Immature natural killer cell (primary cell): Measurements from ENCODE around the gene POLN. TPM values are rescaled to one million over a fixed set of nuclear protein-coding genes. Genes with fewer than 3 reads are reported as not detected.

Experiments used
- DNase-seq, 3 donors: peaks; one replicate each; pipeline ENCODE4 v3.0.0; 2022; ENCODE audit warnings: mixed read lengths in 1 of 3
- H3K27ac Mint-ChIP-seq, 6 donors: one replicate each; pipeline ENCODE4 v1.8.0; 2020; ENCODE audit warnings: mixed read lengths in 6 of 6, mild to moderate bottlenecking in 5 of 6, inconsistent platforms in 4 of 6, moderate library complexity in 3 of 6
- H3K27me3 Mint-ChIP-seq, 3 donors: one replicate each; pipeline ENCODE4 v1.8.0; 2020 to 2021; ENCODE audit warnings: low read depth in 3 of 3, mild to moderate bottlenecking in 3 of 3, mixed read lengths in 3 of 3, moderate library complexity in 3 of 3, inconsistent platforms in 1 of 3
- H3K36me3 Mint-ChIP-seq, 3 donors: one replicate each; pipeline ENCODE4 v1.8.0; 2020; ENCODE audit warnings: mixed read lengths in 3 of 3, inconsistent platforms in 2 of 3, mild to moderate bottlenecking in 2 of 3
- H3K4me1 Mint-ChIP-seq, 2 donors: one replicate each; pipeline ENCODE4 v1.8.0; 2020; ENCODE audit warnings: inconsistent platforms in 2 of 2, mild to moderate bottlenecking in 2 of 2, mixed read lengths in 2 of 2, moderate library complexity in 1 of 2
- H3K4me3 Mint-ChIP-seq, 5 donors: one replicate each; pipeline ENCODE4 v1.8.0; 2020; ENCODE audit warnings: mild to moderate bottlenecking in 5 of 5, mixed read lengths in 5 of 5, inconsistent platforms in 3 of 5, moderate library complexity in 3 of 5
- H3K9me3 Mint-ChIP-seq, 6 donors: one replicate each; pipeline ENCODE4 v1.8.0; 2020; ENCODE audit warnings: mild to moderate bottlenecking in 6 of 6, mixed read lengths in 6 of 6, inconsistent platforms in 4 of 6, moderate library complexity in 3 of 6
- polyA plus RNA-seq, 3 donors: library from polyadenylated mRNA; unstranded; fragments of 300-500 nt; fragmentation: Illumina TruSeq; gene quantifications; one replicate each; pipeline ENCODE4 v1.2.3, GENCODE V29; 2021

The POLN gene
- polyA plus RNA-seq, 3 donors from 2014 or later, result 0.41 to 1.6 TPM; not detected in 1

GRCh38 chr4:2272026-2272827 is 30.3 kb upstream of the POLN start:
- H3K9me3 Mint-ChIP-seq, result no peaks in the 10 kb centered on the region
- peak overlapping the region in 1 of 5 donors; percentile 65 for H3K4me3 Mint-ChIP-seq
- no peak for DNase-seq
- H3K36me3 Mint-ChIP-seq, result peaks cover 3 to 11% (median 10%) of the 10 kb centered on the region in 3 donors
- H3K27ac Mint-ChIP-seq, result peak overlapping the region in 1 of 6 donors; percentile 72
- H3K4me1 Mint-ChIP-seq, result peaks cover 7 to 13% of the 10 kb centered on the region in 2 donors
- H3K27me3 Mint-ChIP-seq, result peaks cover 2 to 4% (median 3%) of the 10 kb centered on the region in 3 donors

- Mint-ChIP-seq H3K4me3 (no peak overlapping the region), H3K36me3 (peaks cover 3 to 11% (median 10%) of the 10 kb centered on the region in 3 donors), H3K27me3 (peaks cover 2 to 4% (median 3%) of the 10 kb centered on the region in 3 donors), H3K4me1 (peaks cover 7 to 13% of the 10 kb centered on the region in 2 donors), H3K9me3 (no peaks in the 10 kb centered on the region), H3K27ac (no peak overlapping the region)
- DNase-seq, result no peak
These were observed 29.5 kb upstream of the POLN start for GRCh38 chr4:2271279-2272025.

- peaks cover 7 to 13% of the 10 kb centered on the region in 2 donors for H3K4me1 Mint-ChIP-seq
- no peak for DNase-seq
- H3K4me3 Mint-ChIP-seq, result no peak overlapping the region
- no peaks in the 10 kb centered on the region for H3K9me3 Mint-ChIP-seq
- H3K27me3 Mint-ChIP-seq, result peaks cover 0 to 4% (median 2%) of the 10 kb centered on the region in 3 donors
- H3K36me3 Mint-ChIP-seq, result peaks cover 3 to 11% (median 10%) of the 10 kb centered on the region in 3 donors
- peak overlapping the region in 1 of 6 donors; percentile 64 for H3K27ac Mint-ChIP-seq
These were observed 28.6 kb upstream of the POLN start for GRCh38 chr4:2270341-2271165.

- Mint-ChIP-seq H3K27ac (peak overlapping the region in 1 of 6 donors; percentile 61), H3K4me1 (peaks cover 7 to 13% of the 10 kb centered on the region in 2 donors), H3K27me3 (peaks cover 0 to 3% (median 2%) of the 10 kb centered on the region in 3 donors), H3K4me3 (no peak overlapping the region), H3K9me3 (no peaks in the 10 kb centered on the region), H3K36me3 (peaks cover 3 to 11% (median 10%) of the 10 kb centered on the region in 3 donors)
- DNase-seq, result no peak
These were observed 27.8 kb upstream of the POLN start for GRCh38 chr4:2269618-2270163.

GRCh38 chr4:2269206-2269531 is 27.2 kb upstream of the POLN start:
- H3K36me3 Mint-ChIP-seq, result peaks cover 3 to 7% (median 7%) of the 10 kb centered on the region in 3 donors
- DNase-seq, result no peak
- no peak overlapping the region for H3K27ac Mint-ChIP-seq
- peaks cover 0 to 3% (median 2%) of the 10 kb centered on the region in 3 donors for H3K27me3 Mint-ChIP-seq
- H3K9me3 Mint-ChIP-seq, result no peaks in the 10 kb centered on the region
- peaks cover 7 to 13% of the 10 kb centered on the region in 2 donors for H3K4me1 Mint-ChIP-seq
- H3K4me3 Mint-ChIP-seq, result no peak overlapping the region

- H3K4me3 Mint-ChIP-seq, result no peak overlapping the region
- H3K4me1 Mint-ChIP-seq, result peaks cover 8 to 13% of the 10 kb centered on the region in 2 donors
- no peak overlapping the region for H3K27ac Mint-ChIP-seq
- no peak for DNase-seq
- peaks cover 3 to 7% (median 7%) of the 10 kb centered on the region in 3 donors for H3K36me3 Mint-ChIP-seq
- H3K27me3 Mint-ChIP-seq, result peaks cover 0 to 3% (median 2%) of the 10 kb centered on the region in 3 donors
- no peaks in the 10 kb centered on the region for H3K9me3 Mint-ChIP-seq
These were observed 26.7 kb upstream of the POLN start for GRCh38 chr4:2268357-2269205.

- Mint-ChIP-seq H3K4me1 (peaks cover 7 to 9% of the 10 kb centered on the region in 2 donors), H3K27ac (no peak overlapping the region), H3K27me3 (peaks cover 2 to 3% (median 3%) of the 10 kb centered on the region in 3 donors), H3K36me3 (peaks cover 0 to 7% (median 7%) of the 10 kb centered on the region in 3 donors), H3K4me3 (no peak overlapping the region), H3K9me3 (no peaks in the 10 kb centered on the region)
- no peak for DNase-seq
These were observed 25.9 kb upstream of the POLN start for GRCh38 chr4:2267841-2268240.

GRCh38 chr4:2267320-2267811 is 25.4 kb upstream of the POLN start:
- no peak for DNase-seq
- Mint-ChIP-seq H3K27me3 (peaks cover under 1 to 3% (median 3%) of the 10 kb centered on the region in 3 donors), H3K4me3 (no peak overlapping the region), H3K9me3 (no peaks in the 10 kb centered on the region), H3K27ac (no peak overlapping the region), H3K36me3 (peaks cover 0 to 6% (median 5%) of the 10 kb centered on the region in 3 donors), H3K4me1 (peaks cover 2 to 7% of the 10 kb centered on the region in 2 donors)

- no peak for DNase-seq
- peaks cover 0 to 5% (median 4%) of the 10 kb centered on the region in 3 donors for H3K36me3 Mint-ChIP-seq
- H3K9me3 Mint-ChIP-seq, result no peaks in the 10 kb centered on the region
- H3K4me3 Mint-ChIP-seq, result no peak overlapping the region
- peaks cover 0 to 5% of the 10 kb centered on the region in 2 donors for H3K4me1 Mint-ChIP-seq
- H3K27me3 Mint-ChIP-seq, result peaks cover 0 to 5% (median 3%) of the 10 kb centered on the region in 3 donors
- no peak overlapping the region for H3K27ac Mint-ChIP-seq
These were observed 24.9 kb upstream of the POLN start for GRCh38 chr4:2266821-2267220.

- peaks cover 0 to 5% (median 4%) of the 10 kb centered on the region in 3 donors for H3K36me3 Mint-ChIP-seq
- peaks cover 0 to 3% (median 3%) of the 10 kb centered on the region in 3 donors for H3K27me3 Mint-ChIP-seq
- H3K4me3 Mint-ChIP-seq, result no peak overlapping the region
- peak overlapping the region in 1 of 6 donors; percentile 57 for H3K27ac Mint-ChIP-seq
- no peaks in the 10 kb centered on the region for H3K9me3 Mint-ChIP-seq
- no peak for DNase-seq
- peaks cover 0 to 5% of the 10 kb centered on the region in 2 donors for H3K4me1 Mint-ChIP-seq
These were observed 24.3 kb upstream of the POLN start for GRCh38 chr4:2266181-2266580.

GRCh38 chr4:2265113-2266110 is 23.5 kb upstream of the POLN start:
- no peak for DNase-seq
- H3K9me3 Mint-ChIP-seq, result no peaks in the 10 kb centered on the region
- H3K27me3 Mint-ChIP-seq, result peaks cover 0 to 3% (median 2%) of the 10 kb centered on the region in 3 donors
- no peak overlapping the region for H3K27ac Mint-ChIP-seq
- peaks cover 0 to 6% of the 10 kb centered on the region in 2 donors for H3K4me1 Mint-ChIP-seq
- peaks cover 0 to 5% (median 4%) of the 10 kb centered on the region in 3 donors for H3K36me3 Mint-ChIP-seq
- H3K4me3 Mint-ChIP-seq, result no peak overlapping the region
